ENCODE measurements around the gene ZNF444. TPM values are rescaled to one million over a fixed set of nuclear protein-coding genes. Genes with fewer than 3 reads are reported as not detected.

Gene ZNF444
- polyA plus RNA-seq, 1 donor (not counting 4 experiments of a cell fraction or from before 2014, with no cell fraction given): 9.1 TPM

DNA sequence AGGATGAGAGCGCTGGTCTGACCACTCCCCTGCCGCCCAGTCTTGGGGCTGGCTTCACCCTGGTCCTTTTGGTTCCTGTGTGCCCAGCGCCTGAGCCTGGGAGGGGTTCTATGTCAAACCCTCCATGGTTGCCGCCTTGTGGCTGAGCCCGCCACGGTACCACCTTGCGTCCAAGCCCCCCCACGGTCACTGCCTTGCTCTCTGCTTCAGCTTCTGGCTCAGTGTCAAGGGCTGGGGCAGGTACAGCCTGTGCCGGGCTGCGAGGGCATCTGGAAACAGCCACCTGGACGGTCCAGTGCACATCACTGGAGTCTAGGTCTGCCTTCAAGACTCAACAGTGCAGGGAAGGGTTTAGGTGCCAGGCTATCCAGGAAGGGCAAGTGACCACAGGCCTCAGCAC is 20.4 kb downstream of the ZNF444 start:
- Histone ChIP-seq H3K27me3 (ENCODE audit: control insufficient read depth, extremely low read depth, insufficient read depth, low read length) (no peaks in the 10 kb centered on the region), H3K4me2 (ENCODE audit: control insufficient read depth, extremely low read depth, insufficient read depth, low read depth, low read length) (no peak overlapping the region), H3K4me3 (ENCODE audit: control insufficient read depth in 2 of 3, extremely low read depth in 1 of 3, insufficient read depth in 2 of 3, low read depth in 1 of 3, low read length in 3 of 3) (no peak overlapping the region), H3K27ac (ENCODE audit: control insufficient read depth, insufficient read depth, low read length) (no peak overlapping the region), H4K20me1 (ENCODE audit: control insufficient read depth, extremely low read depth, insufficient read depth, low read length) (no peaks in the 10 kb centered on the region), H3K36me3 (ENCODE audit: control insufficient read depth in 2 of 2, extremely low read depth in 1 of 2, insufficient read depth in 2 of 2, low read length in 2 of 2) (peaks cover 2 to 6% of the 10 kb centered on the region in 2 experiments), H3K9me3 (ENCODE audit: control insufficient read depth, low read depth, low read length) (no peaks in the 10 kb centered on the region), H3K4me1 (ENCODE audit: control insufficient read depth, extremely low read depth, insufficient read depth, low read length) (no peaks in the 10 kb centered on the region), H3K9ac (ENCODE audit: control insufficient read depth, extremely low read depth, insufficient read depth, low read length) (no peak overlapping the region), H3K79me2 (ENCODE audit: control insufficient read depth, insufficient read depth, low read length) (no peaks in the 10 kb centered on the region), H2AFZ (ENCODE audit: control insufficient read depth, low read length) (no peak overlapping the region), H3K9me1 (ENCODE audit: control insufficient read depth, extremely low read depth, insufficient read depth, low read length) (no peaks in the 10 kb centered on the region)
- TF ChIP-seq, protein P1, sequence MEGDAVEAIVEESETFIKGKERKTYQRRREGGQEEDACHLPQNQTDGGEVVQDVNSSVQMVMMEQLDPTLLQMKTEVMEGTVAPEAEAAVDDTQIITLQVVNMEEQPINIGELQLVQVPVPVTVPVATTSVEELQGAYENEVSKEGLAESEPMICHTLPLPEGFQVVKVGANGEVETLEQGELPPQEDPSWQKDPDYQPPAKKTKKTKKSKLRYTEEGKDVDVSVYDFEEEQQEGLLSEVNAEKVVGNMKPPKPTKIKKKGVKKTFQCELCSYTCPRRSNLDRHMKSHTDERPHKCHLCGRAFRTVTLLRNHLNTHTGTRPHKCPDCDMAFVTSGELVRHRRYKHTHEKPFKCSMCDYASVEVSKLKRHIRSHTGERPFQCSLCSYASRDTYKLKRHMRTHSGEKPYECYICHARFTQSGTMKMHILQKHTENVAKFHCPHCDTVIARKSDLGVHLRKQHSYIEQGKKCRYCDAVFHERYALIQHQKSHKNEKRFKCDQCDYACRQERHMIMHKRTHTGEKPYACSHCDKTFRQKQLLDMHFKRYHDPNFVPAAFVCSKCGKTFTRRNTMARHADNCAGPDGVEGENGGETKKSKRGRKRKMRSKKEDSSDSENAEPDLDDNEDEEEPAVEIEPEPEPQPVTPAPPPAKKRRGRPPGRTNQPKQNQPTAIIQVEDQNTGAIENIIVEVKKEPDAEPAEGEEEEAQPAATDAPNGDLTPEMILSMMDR (optimal IDR thresholded peaks at IDR 0.05 in 1 of 3, IDR thresholded peaks at IDR 0.05 in 1 of 3, conservative IDR thresholded peaks at IDR 0.05 in 1 of 3; ENCODE audit: extremely low read depth in 1 of 3, insufficient read depth in 2 of 3, low read length in 3 of 3): no peak
- no peak for TF ChIP-seq EZH2 (IDR thresholded peaks at IDR 0.05; ENCODE audit: low read length)
- dilution Hi-C loops (cut with MboI; ENCODE audit: extremely low pct_ligation_motif_present, low sequenced_read_pairs): no loop called here
- FAIRE-seq (no peak), DNase-seq (ENCODE audit: low read depth, low spot score) (no peak)

DNA sequence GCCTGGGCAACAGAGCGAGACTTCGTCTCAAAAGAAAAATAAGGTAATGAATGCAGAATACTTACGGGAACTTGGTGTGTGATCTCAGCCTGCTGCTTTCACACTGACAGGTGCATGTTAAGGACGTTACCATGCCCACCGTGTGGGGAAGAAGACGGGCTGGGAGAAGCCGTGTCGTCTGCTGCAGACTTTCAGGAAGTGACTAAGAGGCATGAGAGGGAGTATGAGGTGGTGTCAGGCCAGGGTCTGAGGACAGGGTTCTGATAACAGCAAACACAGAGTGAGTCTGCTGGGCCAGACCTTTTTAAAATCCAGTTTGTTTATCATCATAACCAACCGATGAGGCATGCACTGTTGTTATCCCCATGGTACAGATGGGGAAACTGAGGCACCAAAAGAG is 21.2 kb downstream of the ZNF444 start:
- H3K27me3 ChIP-seq (ENCODE audit: control insufficient read depth, extremely low read depth, insufficient read depth, low read length): no peaks in the 10 kb centered on the region
- no peak overlapping the region for H3K4me3 ChIP-seq (ENCODE audit: control insufficient read depth in 2 of 3, extremely low read depth in 1 of 3, insufficient read depth in 2 of 3, low read depth in 1 of 3, low read length in 3 of 3)
- H3K9me3 ChIP-seq (ENCODE audit: control insufficient read depth, low read depth, low read length): no peaks in the 10 kb centered on the region
- DNase-seq (ENCODE audit: low read depth, low spot score): no peak
- no peak for FAIRE-seq
- no peaks in the 10 kb centered on the region for H4K20me1 ChIP-seq (ENCODE audit: control insufficient read depth, extremely low read depth, insufficient read depth, low read length)
- no peak overlapping the region for H3K27ac ChIP-seq (ENCODE audit: control insufficient read depth, insufficient read depth, low read length)
- H2AFZ ChIP-seq (ENCODE audit: control insufficient read depth, low read length): no peak overlapping the region
- peaks cover 2 to 6% of the 10 kb centered on the region in 2 experiments for H3K36me3 ChIP-seq (ENCODE audit: control insufficient read depth in 2 of 2, extremely low read depth in 1 of 2, insufficient read depth in 2 of 2, low read length in 2 of 2)
- no peak overlapping the region for H3K4me2 ChIP-seq (ENCODE audit: control insufficient read depth, extremely low read depth, insufficient read depth, low read depth, low read length)
- H3K4me1 ChIP-seq (ENCODE audit: control insufficient read depth, extremely low read depth, insufficient read depth, low read length): no peaks in the 10 kb centered on the region
- no peak overlapping the region for H3K9ac ChIP-seq (ENCODE audit: control insufficient read depth, extremely low read depth, insufficient read depth, low read length)
- dilution Hi-C loops (cut with MboI; ENCODE audit: extremely low pct_ligation_motif_present, low sequenced_read_pairs): no loop called here
- no peaks in the 10 kb centered on the region for H3K9me1 ChIP-seq (ENCODE audit: control insufficient read depth, extremely low read depth, insufficient read depth, low read length)
- no peak for TF ChIP-seq EZH2 (IDR thresholded peaks at IDR 0.05; ENCODE audit: low read length)
- TF ChIP-seq, protein P1 (optimal IDR thresholded peaks at IDR 0.05 in 1 of 3, IDR thresholded peaks at IDR 0.05 in 1 of 3, conservative IDR thresholded peaks at IDR 0.05 in 1 of 3; ENCODE audit: extremely low read depth in 1 of 3, insufficient read depth in 2 of 3, low read length in 3 of 3): no peak
- no peaks in the 10 kb centered on the region for H3K79me2 ChIP-seq (ENCODE audit: control insufficient read depth, insufficient read depth, low read length)

Data from keratinocyte (primary cell).